Tibial artery (tissue), 4 donors: ENCODE results near the gene TICAM2.

Source experiments
- DNase-seq, 2 donors: peaks; one replicate each; pipeline ENCODE4 v3.0.0-alpha.2; 2019
- H3K27ac ChIP-seq, 2 donors: fragments of 200-600 bp; sonication (generic) in 1 of 2; 1 replicate in 1 of 2; 2 replicates in 1 of 2; pipeline ENCODE4 v1.5.1; 2018 to 2019; ENCODE audit warnings: mild to moderate bottlenecking in 1 of 2
- H3K27me3 ChIP-seq, 2 donors: fragments of 200-600 bp; sonication (generic) in 1 of 2; one replicate each; pipeline versions ENCODE4 v1.5.1 to v1.6.0; 2016 to 2019
- H3K36me3 ChIP-seq, 3 donors: fragments of 200-600 bp; sonication (generic) in 2 of 3; one replicate each; pipeline ENCODE4 v1.5.1; 2016 to 2019; ENCODE audit warnings: mild to moderate bottlenecking in 2 of 3
- H3K4me1 ChIP-seq, 4 donors: fragments of 200-600 bp; sonication (generic) in 2 of 4; 1 replicate in 3 of 4; 2 replicates in 1 of 4; pipeline ENCODE4 v1.5.1; 2016 to 2019
- H3K4me3 ChIP-seq, 2 donors: fragments of 200-600 bp; sonication (generic) in 1 of 2; 1 replicate in 1 of 2; 2 replicates in 1 of 2; pipeline ENCODE4 v1.5.1; 2018 to 2019; ENCODE audit warnings: mild to moderate bottlenecking in 2 of 2
- H3K9me3 ChIP-seq, 3 donors: fragments of 200-600 bp; sonication (generic) in 1 of 3; one replicate each; pipeline ENCODE4 v1.5.1; 2016 to 2019
- CTCF ChIP-seq, 2 experiments: fragments of 200-600 bp in 1 of 2; fragments of 450-650 bp in 1 of 2; IDR thresholded peaks; one replicate each; pipeline ENCODE4 v1.5.1; 2017 to 2019; ENCODE audit warnings: antibody characterized with exemption in 2 of 2, mild to moderate bottlenecking in 1 of 2, moderate library complexity in 1 of 2
- intact Hi-C: fragments of 100-400 bp; cut with DNase I; formaldehyde crosslinking; loops from one replicate; pipeline ENCODE4 v1.15.0; 2023; ENCODE audit warnings: low total_unique reads

Gene TICAM2

DNA sequence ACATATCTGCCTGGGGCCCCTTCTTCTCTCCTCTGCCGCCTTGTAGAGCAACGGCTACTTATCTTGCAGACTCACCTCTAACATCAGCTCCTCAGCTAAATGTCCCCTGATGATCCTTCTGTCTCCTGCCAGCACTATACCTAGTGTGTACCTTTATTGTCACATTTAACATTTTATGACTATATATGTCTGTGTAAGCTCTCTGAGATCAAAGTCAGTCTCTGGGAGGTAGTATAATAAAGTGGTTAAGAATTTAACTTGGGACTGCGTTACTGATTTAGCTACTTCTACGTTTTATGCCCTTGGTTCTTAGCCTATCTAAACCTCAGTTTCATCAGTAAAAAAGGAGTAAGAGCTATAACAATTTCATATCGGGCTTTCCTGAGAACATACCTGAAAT lies 21.4 kb upstream of the TICAM2 start:
- H3K27ac ChIP-seq: peak overlapping the region in 1 of 2 donors; percentile 95
- no peaks in the 10 kb centered on the region for H3K27me3 ChIP-seq
- peak overlapping the region; percentile 91 to 99 for H3K4me3 ChIP-seq
- intact Hi-C loops: no loop called here
- peaks cover 0 to 37% (median 28%) of the 10 kb centered on the region in 4 donors for H3K4me1 ChIP-seq
- no peaks in the 10 kb centered on the region for H3K9me3 ChIP-seq
- DNase-seq: no peak
- no peak for TF ChIP-seq CTCF (IDR thresholded peaks at IDR 0.05)
- H3K36me3 ChIP-seq: peaks cover 7 to 18% (median 14%) of the 10 kb centered on the region in 3 donors

DNA sequence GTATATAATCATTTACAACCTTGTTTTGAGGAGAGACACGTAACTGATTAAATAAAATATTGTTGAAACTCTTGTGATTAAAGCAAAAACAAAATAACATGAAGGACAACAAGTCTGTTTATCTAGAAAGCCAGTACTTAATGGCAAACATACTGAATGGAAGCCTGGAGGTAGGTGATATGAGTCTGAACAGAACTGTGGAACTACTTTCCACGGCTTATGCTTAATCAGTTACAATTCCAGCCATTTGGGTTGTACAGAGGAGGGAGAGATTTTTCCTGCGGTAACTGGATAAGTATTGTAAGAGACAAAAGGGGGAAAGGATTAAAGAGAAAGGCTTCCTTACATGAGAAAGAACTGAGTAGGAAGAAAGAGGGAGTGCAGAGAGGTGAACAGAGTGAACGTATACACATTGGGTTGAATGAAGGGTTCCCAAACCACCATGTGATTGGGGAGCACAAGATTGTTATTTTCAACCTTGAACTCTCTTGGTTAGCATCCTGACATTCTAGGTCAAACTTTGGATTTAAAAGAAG lies 19.2 kb upstream of the TICAM2 start:
- H3K4me1 ChIP-seq: peaks cover 0 to 37% (median 28%) of the 10 kb centered on the region in 4 donors
- no peak for TF ChIP-seq CTCF (IDR thresholded peaks at IDR 0.05)

DNA sequence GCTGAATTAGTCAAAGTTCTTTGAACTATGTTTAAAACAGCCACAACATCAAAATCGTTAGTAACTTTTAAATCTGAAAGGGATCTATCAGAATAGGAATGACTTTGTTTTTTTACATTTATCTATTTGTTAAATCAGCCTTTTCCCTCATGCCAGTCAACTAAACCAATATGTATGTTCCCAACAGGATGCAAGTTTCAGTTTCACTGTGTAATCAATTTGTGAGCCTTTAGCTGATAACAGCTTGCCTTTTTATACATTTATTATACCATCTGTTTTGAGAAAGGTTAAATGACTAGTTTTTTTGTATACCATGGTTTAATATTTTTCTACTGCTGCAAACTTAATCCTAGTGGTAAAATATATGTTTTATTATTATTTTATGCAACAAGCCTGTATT lies 14.6 kb upstream of the TICAM2 start:
- no peak for TF ChIP-seq CTCF (IDR thresholded peaks at IDR 0.05)
- Histone ChIP-seq H3K4me1 (peaks cover 0 to 5% (median 0%) of the 10 kb centered on the region in 4 donors), H3K27ac (no peak overlapping the region), H3K9me3 (no peaks in the 10 kb centered on the region), H3K4me3 (no peak overlapping the region), H3K27me3 (no peaks in the 10 kb centered on the region), H3K36me3 (peaks cover 26 to 60% (median 45%) of the 10 kb centered on the region in 3 donors)
- DNase-seq: no peak
- intact Hi-C loops: no loop called here

More for the DNA sequence above, 19.2 kb upstream of the TICAM2 start:
- intact Hi-C loops: no loop called here
- Histone ChIP-seq H3K36me3 (peaks cover 12 to 28% (median 24%) of the 10 kb centered on the region in 3 donors), H3K27ac (no peak overlapping the region), H3K4me3 (no peak overlapping the region), H3K9me3 (no peaks in the 10 kb centered on the region), H3K27me3 (no peaks in the 10 kb centered on the region)
- no peak for DNase-seq

GRCh38 chr5:115616472-115616871 lies 14.2 kb upstream of the TICAM2 start:
- intact Hi-C loops: no loop called here
- peaks cover 26 to 64% (median 45%) of the 10 kb centered on the region in 3 donors for H3K36me3 ChIP-seq
- TF ChIP-seq CTCF (IDR thresholded peaks at IDR 0.05): no peak
- DNase-seq: no peak
- peaks cover 0 to 2% (median 0%) of the 10 kb centered on the region in 4 donors for H3K4me1 ChIP-seq
- H3K27ac ChIP-seq: no peak overlapping the region
- no peaks in the 10 kb centered on the region for H3K27me3 ChIP-seq
- no peak overlapping the region for H3K4me3 ChIP-seq
- H3K9me3 ChIP-seq: no peaks in the 10 kb centered on the region

GRCh38 chr5:115611873-115612272 lies 9.6 kb upstream of the TICAM2 start:
- Histone ChIP-seq H3K27me3 (no peaks in the 10 kb centered on the region), H3K9me3 (no peaks in the 10 kb centered on the region), H3K27ac (no peak overlapping the region), H3K36me3 (peaks cover 13 to 38% (median 25%) of the 10 kb centered on the region in 3 donors), H3K4me1 (peaks cover 0 to 17% (median 2%) of the 10 kb centered on the region in 4 donors), H3K4me3 (no peak overlapping the region)
- no peak for TF ChIP-seq CTCF (IDR thresholded peaks at IDR 0.05)
- intact Hi-C loops: no loop called here
- DNase-seq: no peak
